ENCODE data around the gene LBHD2. TPM values are rescaled to one million over a fixed set of nuclear protein-coding genes. Genes with fewer than 3 reads are reported as not detected.
"Not testable (repeated sequence)": the region's sequence is repeated elsewhere in the genome, so short reads cannot be mapped to it uniquely, and the experiment has no call there.

The LBHD2 gene
- total RNA-seq, result 0.19 TPM
- polyA plus RNA-seq, result 0.75 TPM
- long read RNA-seq, donor 1, result 0 reads
- long read RNA-seq, donor 2, result 0 reads
- long read RNA-seq, donor 3, result 0 reads
- long read RNA-seq, donor 4, result 0 reads
- long read RNA-seq, donor 5, partial matches to known transcripts, result 0 of 1 reads
- long read RNA-seq, donor 5, other reads (novel, unspliced or antisense), result 0 of 1 reads
- long read RNA-seq, donor 6, result 0 reads
- long read RNA-seq, donor 7, result 0 reads
- long read RNA-seq, donor 8, result 0 reads
- long read RNA-seq, donor 9, result 0 reads
- long read RNA-seq, donor 10, result 0 reads

- DNase-seq (ENCODE audit: low read depth in 6 of 9, low spot score in 9 of 9), result no peak
- H3K9me3 ChIP-seq (ENCODE audit: control insufficient read depth in 2 of 2, insufficient read depth in 1 of 2, low read length in 1 of 2), result no peaks in the 10 kb centered on the region
- peaks cover 16 to 57% of the 10 kb centered on the region in 2 donors for H3K27me3 ChIP-seq (ENCODE audit: control insufficient read depth in 2 of 2, insufficient read depth in 1 of 2, low read length in 1 of 2)
- H3K36me3 ChIP-seq (ENCODE audit: control insufficient read depth in 2 of 2, insufficient read depth in 2 of 2, low read length in 1 of 2), result no peaks in the 10 kb centered on the region
- no peaks in the 10 kb centered on the region for H3K4me1 ChIP-seq (ENCODE audit: control insufficient read depth in 2 of 2, insufficient read depth in 2 of 2, low read length in 2 of 2)
- WGBS, result 27% methylated on average over 61 of the region's 61 CpGs
- H3K27ac ChIP-seq (ENCODE audit: low read depth in 1 of 2, low read length in 1 of 2), result no peak within 1 kb of the TSS
- no peak within 1 kb of the TSS for H3K4me3 ChIP-seq (ENCODE audit: low read length in 2 of 2)
Measured at GRCh38 chr14:103084021-103084919, at the start of gene LBHD2. Gene LBHD2, plus strand, starts transcription at chr14:103084210. Its CDS starts 1,803 bp downstream, at chr14:103086013.

- WGBS, result 98% methylated on average over 20 of the region's 20 CpGs
- no peak for DNase-seq (ENCODE audit: low read depth in 6 of 9, low spot score in 9 of 9)
- Histone ChIP-seq H3K4me3 (ENCODE audit: low read length in 2 of 2) (no peak overlapping the region), H3K27me3 (ENCODE audit: control insufficient read depth in 2 of 2, insufficient read depth in 1 of 2, low read length in 1 of 2) (peaks cover 0 to 8% of the 10 kb centered on the region in 2 donors), H3K27ac (ENCODE audit: low read depth in 1 of 2, low read length in 1 of 2) (no peak overlapping the region), H3K36me3 (ENCODE audit: control insufficient read depth in 2 of 2, insufficient read depth in 2 of 2, low read length in 1 of 2) (no peaks in the 10 kb centered on the region), H3K4me1 (ENCODE audit: control insufficient read depth in 2 of 2, insufficient read depth in 2 of 2, low read length in 2 of 2) (peaks cover 0 to 2% of the 10 kb centered on the region in 2 donors), H3K9me3 (ENCODE audit: control insufficient read depth in 2 of 2, insufficient read depth in 1 of 2, low read length in 1 of 2) (peaks cover 0 to 5% of the 10 kb centered on the region in 2 donors)
Measured at GRCh38 chr14:103041464-103041863, 42.5 kb upstream of the LBHD2 start.

- no peak for DNase-seq (ENCODE audit: low read depth in 6 of 9, low spot score in 9 of 9)
- H3K27ac ChIP-seq (ENCODE audit: low read depth in 1 of 2, low read length in 1 of 2), result no peak overlapping the region
- WGBS, result 97% methylated on average over 8 of the region's 8 CpGs
- no peaks in the 10 kb centered on the region for H3K36me3 ChIP-seq (ENCODE audit: control insufficient read depth in 2 of 2, insufficient read depth in 2 of 2, low read length in 1 of 2)
- H3K4me3 ChIP-seq (ENCODE audit: low read length in 2 of 2), result no peak overlapping the region
- peaks cover 0 to 2% of the 10 kb centered on the region in 2 donors for H3K4me1 ChIP-seq (ENCODE audit: control insufficient read depth in 2 of 2, insufficient read depth in 2 of 2, low read length in 2 of 2)
- peaks cover 0 to 8% of the 10 kb centered on the region in 2 donors for H3K27me3 ChIP-seq (ENCODE audit: control insufficient read depth in 2 of 2, insufficient read depth in 1 of 2, low read length in 1 of 2)
- H3K9me3 ChIP-seq (ENCODE audit: control insufficient read depth in 2 of 2, insufficient read depth in 1 of 2, low read length in 1 of 2), result peaks cover 0 to 5% of the 10 kb centered on the region in 2 donors
Measured at GRCh38 chr14:103043257-103044015, 40.6 kb upstream of the LBHD2 start.

DNA sequence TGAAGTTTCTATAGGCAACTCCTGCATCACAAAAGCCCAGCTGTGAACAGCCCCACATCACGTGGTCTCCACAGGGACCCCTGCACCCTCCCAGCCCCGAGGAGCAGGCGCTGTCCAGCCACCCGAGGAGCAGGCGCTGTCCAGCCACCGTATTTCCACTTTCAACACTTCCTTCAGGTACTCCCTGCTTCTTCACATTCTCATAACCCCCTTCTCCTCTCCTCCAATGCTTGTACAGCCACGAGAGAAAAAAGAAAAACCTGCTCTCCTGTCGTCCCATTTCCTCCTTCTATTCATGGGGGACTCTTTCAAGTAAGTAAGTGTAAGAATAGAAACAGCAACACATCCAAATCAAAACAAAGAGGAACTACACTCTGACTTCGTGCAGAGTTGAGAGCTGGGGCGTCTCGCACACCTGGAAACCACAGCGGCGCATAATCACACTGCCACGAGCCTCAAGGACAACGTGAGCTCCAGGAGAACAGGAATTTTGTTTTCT is 38.6 kb upstream of the LBHD2 start:
- H3K36me3 ChIP-seq (ENCODE audit: control insufficient read depth in 2 of 2, insufficient read depth in 2 of 2, low read length in 1 of 2), result no peaks in the 10 kb centered on the region
- peaks cover 0 to 9% of the 10 kb centered on the region in 2 donors for H3K27me3 ChIP-seq (ENCODE audit: control insufficient read depth in 2 of 2, insufficient read depth in 1 of 2, low read length in 1 of 2)
- DNase-seq (ENCODE audit: low read depth in 6 of 9, low spot score in 9 of 9), result peak in 1 of 9 donors; percentile 19
- no peak overlapping the region for H3K27ac ChIP-seq (ENCODE audit: low read depth in 1 of 2, low read length in 1 of 2)
- H3K4me1 ChIP-seq (ENCODE audit: control insufficient read depth in 2 of 2, insufficient read depth in 2 of 2, low read length in 2 of 2), result peaks cover 0 to 2% of the 10 kb centered on the region in 2 donors
- no peak overlapping the region for H3K4me3 ChIP-seq (ENCODE audit: low read length in 2 of 2)
- 4% methylated on average over 15 of the region's 15 CpGs for WGBS
- peaks cover 0 to 5% of the 10 kb centered on the region in 2 donors for H3K9me3 ChIP-seq (ENCODE audit: control insufficient read depth in 2 of 2, insufficient read depth in 1 of 2, low read length in 1 of 2)

DNA sequence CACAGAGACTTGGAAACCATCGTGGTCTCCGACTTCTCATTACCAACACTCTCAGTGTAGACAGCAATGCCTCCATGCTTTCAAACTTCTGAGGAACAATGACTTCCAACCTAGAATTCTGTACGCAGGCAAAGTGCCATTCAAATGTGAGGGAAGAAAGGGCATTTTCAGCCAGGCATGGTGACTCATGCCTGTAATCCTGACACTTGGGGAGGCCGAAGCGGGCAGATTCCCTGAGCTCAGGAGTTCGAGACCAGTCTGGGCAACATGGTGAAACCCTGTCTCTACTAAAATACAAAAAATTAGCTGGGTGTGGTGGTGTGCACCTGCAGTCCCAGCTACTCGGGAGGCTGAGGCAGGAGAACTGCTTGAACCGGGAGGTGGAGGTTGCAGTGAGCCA is 36.6 kb upstream of the LBHD2 start:
- H3K9me3 ChIP-seq (ENCODE audit: control insufficient read depth in 2 of 2, insufficient read depth in 1 of 2, low read length in 1 of 2); DNase-seq (ENCODE audit: low read depth in 6 of 9, low spot score in 9 of 9); H3K4me3 ChIP-seq (ENCODE audit: low read length in 2 of 2); H3K27ac ChIP-seq (ENCODE audit: low read depth in 1 of 2, low read length in 1 of 2); H3K4me1 ChIP-seq (ENCODE audit: control insufficient read depth in 2 of 2, insufficient read depth in 2 of 2, low read length in 2 of 2); H3K36me3 ChIP-seq (ENCODE audit: control insufficient read depth in 2 of 2, insufficient read depth in 2 of 2, low read length in 1 of 2): not testable (repeated sequence)
- H3K27me3 ChIP-seq (ENCODE audit: control insufficient read depth in 2 of 2, insufficient read depth in 1 of 2, low read length in 1 of 2), result peaks cover 0 to 19% of the 10 kb centered on the region in 2 donors
- 98% methylated on average over 8 of the region's 8 CpGs for WGBS

- no peak for DNase-seq (ENCODE audit: low read depth in 6 of 9, low spot score in 9 of 9)
- 95% methylated on average over 5 of the region's 5 CpGs for WGBS
- no peaks in the 10 kb centered on the region for H3K36me3 ChIP-seq (ENCODE audit: control insufficient read depth in 2 of 2, insufficient read depth in 2 of 2, low read length in 1 of 2)
- H3K4me1 ChIP-seq (ENCODE audit: control insufficient read depth in 2 of 2, insufficient read depth in 2 of 2, low read length in 2 of 2), result no peaks in the 10 kb centered on the region
- H3K4me3 ChIP-seq (ENCODE audit: low read length in 2 of 2), result no peak overlapping the region
- H3K9me3 ChIP-seq (ENCODE audit: control insufficient read depth in 2 of 2, insufficient read depth in 1 of 2, low read length in 1 of 2), result no peaks in the 10 kb centered on the region
- no peak overlapping the region for H3K27ac ChIP-seq (ENCODE audit: low read depth in 1 of 2, low read length in 1 of 2)
- peaks cover 9 to 36% of the 10 kb centered on the region in 2 donors for H3K27me3 ChIP-seq (ENCODE audit: control insufficient read depth in 2 of 2, insufficient read depth in 1 of 2, low read length in 1 of 2)
Measured at GRCh38 chr14:103050935-103051334, 33.1 kb upstream of the LBHD2 start.

GRCh38 chr14:103052407-103052806 is 31.6 kb upstream of the LBHD2 start:
- H3K27ac ChIP-seq (ENCODE audit: low read depth in 1 of 2, low read length in 1 of 2), result no peak overlapping the region
- no peaks in the 10 kb centered on the region for H3K4me1 ChIP-seq (ENCODE audit: control insufficient read depth in 2 of 2, insufficient read depth in 2 of 2, low read length in 2 of 2)
- no peak overlapping the region for H3K4me3 ChIP-seq (ENCODE audit: low read length in 2 of 2)
- 49% methylated on average over 10 of the region's 10 CpGs for WGBS
- peaks cover 24 to 45% of the 10 kb centered on the region in 2 donors for H3K27me3 ChIP-seq (ENCODE audit: control insufficient read depth in 2 of 2, insufficient read depth in 1 of 2, low read length in 1 of 2)
- no peaks in the 10 kb centered on the region for H3K9me3 ChIP-seq (ENCODE audit: control insufficient read depth in 2 of 2, insufficient read depth in 1 of 2, low read length in 1 of 2)
- H3K36me3 ChIP-seq (ENCODE audit: control insufficient read depth in 2 of 2, insufficient read depth in 2 of 2, low read length in 1 of 2), result no peaks in the 10 kb centered on the region
- DNase-seq (ENCODE audit: low read depth in 6 of 9, low spot score in 9 of 9), result no peak

- no peaks in the 10 kb centered on the region for H3K36me3 ChIP-seq (ENCODE audit: control insufficient read depth in 2 of 2, insufficient read depth in 2 of 2, low read length in 1 of 2)
- H3K9me3 ChIP-seq (ENCODE audit: control insufficient read depth in 2 of 2, insufficient read depth in 1 of 2, low read length in 1 of 2), result no peaks in the 10 kb centered on the region
- no peak overlapping the region for H3K4me3 ChIP-seq (ENCODE audit: low read length in 2 of 2)
- DNase-seq (ENCODE audit: low read depth in 6 of 9, low spot score in 9 of 9), result no peak
- WGBS, result 95% methylated on average over 8 of the region's 8 CpGs
- peaks cover 51 to 71% of the 10 kb centered on the region in 2 donors for H3K27me3 ChIP-seq (ENCODE audit: control insufficient read depth in 2 of 2, insufficient read depth in 1 of 2, low read length in 1 of 2)
- no peak overlapping the region for H3K27ac ChIP-seq (ENCODE audit: low read depth in 1 of 2, low read length in 1 of 2)
- H3K4me1 ChIP-seq (ENCODE audit: control insufficient read depth in 2 of 2, insufficient read depth in 2 of 2, low read length in 2 of 2), result no peaks in the 10 kb centered on the region
Measured at GRCh38 chr14:103055695-103056094, 28.3 kb upstream of the LBHD2 start.

Data from thymus (tissue), 14 donors.